SK-N-MC (cell line): ENCODE results near the gene RASSF8.
"Not testable (repeated sequence)": the region's sequence is repeated elsewhere in the genome, so short reads cannot be mapped to it uniquely, and the experiment has no call there.

ENCODE experiments used
- DNase-seq: peaks from one replicate; pipeline ENCODE4 v3.0.0-alpha.2; 2011; ENCODE audit warnings: low read depth, low spot score
- H3K27ac ChIP-seq: fragments of 200-600 bp; sonication (generic); 2 replicates; pipeline ENCODE4 v1.5.1; 2016; ENCODE audit warnings: mixed run types
- H3K36me3 ChIP-seq: fragments of 200-600 bp; sonication (generic); 2 replicates; pipeline ENCODE4 v1.6.1; 2017; ENCODE audit warnings: antibody characterized with exemption, low read length, mixed read lengths; ENCODE audit not compliant: insufficient read depth
- H3K4me3 ChIP-seq: fragments of 200-600 bp; sonication (generic); 2 replicates; pipeline ENCODE4 v1.5.1; 2016
- H3K9ac ChIP-seq: fragments of 200-600 bp; sonication (generic); 2 replicates; pipeline ENCODE4 v1.8.0; 2017; ENCODE audit warnings: mixed run types, mixed read lengths; ENCODE audit not compliant: insufficient read length
- H3K9me3 ChIP-seq: fragments of 200-600 bp; sonication (generic); 2 replicates; pipeline ENCODE4 v1.6.1; 2017; ENCODE audit warnings: low read depth, mild to moderate bottlenecking, antibody characterized with exemption, low read length, moderate library complexity, mixed read lengths
- EZH2 ChIP-seq: fragments of 200-600 bp; sonication (generic); IDR thresholded peaks from one replicate; pipeline ENCODE4 v1.6.1; 2017; ENCODE audit warnings: antibody characterized with exemption
- FOXP2 ChIP-seq: optimal IDR thresholded peaks from 2 replicates; pipeline ENCODE3; 2011; ENCODE audit warnings: mild to moderate bottlenecking, moderate library complexity; ENCODE audit not compliant: insufficient read depth; ENCODE audit errors: extremely low read length, control extremely low read depth
- POLR2AphosphoS5 ChIP-seq: IDR thresholded peaks from 2 replicates; pipeline ENCODE4 v1.6.1; 2012; ENCODE audit warnings: mild to moderate bottlenecking, low read depth, low read length, borderline replicate concordance

Gene RASSF8

GRCh38 chr12:26044592-26044991, 86.1 kb downstream of the RASSF8 start:
- no peak overlapping the region for H3K4me3 ChIP-seq
- no peak for TF ChIP-seq FOXP2
- TF ChIP-seq EZH2, result no peak
- TF ChIP-seq POLR2AphosphoS5, result no peak

GRCh38 chr12:26046203-26046602, 87.7 kb downstream of the RASSF8 start:
- no peak overlapping the region for H3K27ac ChIP-seq
- no peak for TF ChIP-seq POLR2AphosphoS5
- no peak for TF ChIP-seq EZH2
- no peak for TF ChIP-seq FOXP2
- no peaks in the 10 kb centered on the region for H3K36me3 ChIP-seq

More at GRCh38 chr12:26044592-26044991, 86.1 kb downstream of the RASSF8 start:
- no peaks in the 10 kb centered on the region for H3K36me3 ChIP-seq
- H3K9ac ChIP-seq, result no peak overlapping the region
- no peak overlapping the region for H3K27ac ChIP-seq
- no peaks in the 10 kb centered on the region for H3K9me3 ChIP-seq
- no peak for DNase-seq

GRCh38 chr12:26046906-26047305, 88.4 kb downstream of the RASSF8 start:
- no peaks in the 10 kb centered on the region for H3K9me3 ChIP-seq
- no peak overlapping the region for H3K9ac ChIP-seq
- H3K4me3 ChIP-seq, result no peak overlapping the region
- no peak overlapping the region for H3K27ac ChIP-seq
- no peaks in the 10 kb centered on the region for H3K36me3 ChIP-seq
- TF ChIP-seq POLR2AphosphoS5, result no peak
- no peak for TF ChIP-seq FOXP2
- no peak for TF ChIP-seq EZH2
- no peak for DNase-seq

More at GRCh38 chr12:26046203-26046602, 87.7 kb downstream of the RASSF8 start:
- Histone ChIP-seq H3K4me3 (no peak overlapping the region), H3K9me3 (no peaks in the 10 kb centered on the region), H3K9ac (no peak overlapping the region)
- no peak for DNase-seq

- Histone ChIP-seq H3K36me3 (no peaks in the 10 kb centered on the region), H3K4me3 (no peak overlapping the region), H3K27ac (no peak overlapping the region), H3K9me3 (no peaks in the 10 kb centered on the region), H3K9ac (no peak overlapping the region)
- DNase-seq, result no peak
- TF ChIP-seq FOXP2, result no peak
- no peak for TF ChIP-seq EZH2
- TF ChIP-seq POLR2AphosphoS5, result no peak
These were observed 89.1 kb downstream of the RASSF8 start for GRCh38 chr12:26047401-26048226.

- no peak overlapping the region for H3K4me3 ChIP-seq
- H3K9me3 ChIP-seq, result no peaks in the 10 kb centered on the region
- H3K27ac ChIP-seq, result no peak overlapping the region
These were observed 94.2 kb downstream of the RASSF8 start for GRCh38 chr12:26052652-26053051.

GRCh38 chr12:26054383-26054782, 95.9 kb downstream of the RASSF8 start:
- Histone ChIP-seq H3K4me3 (no peak overlapping the region), H3K9ac (no peak overlapping the region), H3K9me3 (no peaks in the 10 kb centered on the region), H3K27ac (no peak overlapping the region), H3K36me3 (no peaks in the 10 kb centered on the region)
- TF ChIP-seq FOXP2 (no peak), POLR2AphosphoS5 (no peak), EZH2 (no peak)
- no peak for DNase-seq

More at GRCh38 chr12:26052652-26053051, 94.2 kb downstream of the RASSF8 start:
- no peak for TF ChIP-seq FOXP2
- TF ChIP-seq EZH2, result no peak
- no peak for TF ChIP-seq POLR2AphosphoS5
- Histone ChIP-seq H3K9ac (no peak overlapping the region), H3K36me3 (no peaks in the 10 kb centered on the region)
- no peak for DNase-seq

GRCh38 chr12:26055087-26055486, 96.6 kb downstream of the RASSF8 start:
- DNase-seq, result no peak
- Histone ChIP-seq H3K4me3 (no peak overlapping the region), H3K36me3 (no peaks in the 10 kb centered on the region), H3K9me3 (no peaks in the 10 kb centered on the region), H3K9ac (no peak overlapping the region), H3K27ac (no peak overlapping the region)
- TF ChIP-seq POLR2AphosphoS5 (no peak), EZH2 (no peak), FOXP2 (no peak)

- no peak for TF ChIP-seq EZH2
- no peak for TF ChIP-seq POLR2AphosphoS5
- TF ChIP-seq FOXP2, result no peak
- Histone ChIP-seq H3K27ac (no peak overlapping the region), H3K9ac (no peak overlapping the region), H3K4me3 (no peak overlapping the region), H3K36me3 (no peaks in the 10 kb centered on the region), H3K9me3 (no peaks in the 10 kb centered on the region)
- no peak for DNase-seq
These were observed 97.9 kb downstream of the RASSF8 start for GRCh38 chr12:26056335-26056734.

- H3K9me3 ChIP-seq, DNase-seq, H3K4me3 ChIP-seq, H3K9ac ChIP-seq, H3K27ac ChIP-seq, H3K36me3 ChIP-seq: not testable (repeated sequence)
These were observed 98.8 kb downstream of the RASSF8 start for GRCh38 chr12:26057271-26057670.
